NCI-H1694 (cell line): ENCODE data around the gene KCTD3.

Experiments
- DNase-seq: peaks from one replicate; lab custom pipeline; 2025; lab: John Stamatoyannopoulos, UW

Gene KCTD3

GRCh38 chr1:215660259-215660658, 93.2 kb downstream of the KCTD3 start:
- no peak for DNase-seq

- DNase-seq: no peak
These were observed 93.9 kb downstream of the KCTD3 start for GRCh38 chr1:215661033-215661432.

GRCh38 chr1:215665215-215665614, 98.1 kb downstream of the KCTD3 start:
- DNase-seq: no peak

GRCh38 chr1:215667761-215668160, 100.7 kb downstream of the KCTD3 start:
- no peak for DNase-seq

GRCh38 chr1:215669806-215670491, 102.8 kb downstream of the KCTD3 start:
- no peak for DNase-seq
